Measurements from ENCODE around the gene QPCTL. TPM values are rescaled to one million over a fixed set of nuclear protein-coding genes. Genes with fewer than 3 reads are reported as not detected.

The QPCTL gene
- total and polyA plus RNA-seq, 2 of the 13 experiments (the other 11 are each of a cell fraction or from before 2014, with no cell fraction given), result 16.0 to 19.1 TPM

DNA sequence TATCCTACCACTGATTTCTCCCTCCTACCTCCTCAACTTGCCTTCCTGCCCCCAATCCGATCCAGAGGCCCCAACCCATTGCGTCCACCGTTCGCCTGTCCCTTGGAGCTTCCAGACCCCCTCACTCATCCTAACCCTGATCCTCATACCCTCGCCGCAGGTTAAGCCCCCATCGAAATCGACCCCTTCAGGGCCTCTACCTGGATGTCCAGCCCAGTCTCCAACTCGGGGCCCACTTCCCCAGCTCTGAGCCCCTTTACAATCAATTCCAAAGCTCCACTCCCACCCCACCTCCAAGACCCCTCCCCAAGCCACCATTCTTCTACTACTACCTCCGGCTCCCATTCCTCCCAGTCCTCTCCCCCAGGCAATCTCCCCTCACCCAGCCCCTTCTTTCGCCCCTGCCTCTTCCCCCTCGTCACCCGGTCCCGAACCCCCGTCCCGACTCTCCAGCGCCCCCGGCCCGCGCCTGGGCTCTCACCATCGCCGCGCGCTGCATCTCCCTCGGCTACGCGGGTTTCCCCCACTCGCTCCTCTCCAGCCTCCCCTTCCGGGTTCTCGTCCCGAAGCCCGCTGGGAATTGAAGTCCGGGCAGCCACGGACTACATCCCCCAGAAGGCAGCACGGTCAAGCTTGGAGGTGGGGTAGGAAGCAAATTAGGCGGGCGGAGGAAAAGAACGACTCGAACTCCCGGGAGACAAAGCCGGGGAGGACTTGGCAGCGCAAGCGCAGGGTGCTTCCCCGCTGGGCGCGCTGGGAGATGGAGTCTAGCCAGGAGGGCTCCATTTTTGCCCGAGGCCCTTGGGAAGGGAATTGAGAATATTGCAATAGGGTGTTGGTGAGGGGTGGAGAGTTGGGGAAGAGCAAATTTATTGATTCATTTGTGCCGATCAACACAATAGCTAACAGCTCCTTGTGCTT, 38.2 kb downstream of the QPCTL start, which contains the start of gene FBXO46 (continued):
- TF ChIP-seq, protein P1, sequence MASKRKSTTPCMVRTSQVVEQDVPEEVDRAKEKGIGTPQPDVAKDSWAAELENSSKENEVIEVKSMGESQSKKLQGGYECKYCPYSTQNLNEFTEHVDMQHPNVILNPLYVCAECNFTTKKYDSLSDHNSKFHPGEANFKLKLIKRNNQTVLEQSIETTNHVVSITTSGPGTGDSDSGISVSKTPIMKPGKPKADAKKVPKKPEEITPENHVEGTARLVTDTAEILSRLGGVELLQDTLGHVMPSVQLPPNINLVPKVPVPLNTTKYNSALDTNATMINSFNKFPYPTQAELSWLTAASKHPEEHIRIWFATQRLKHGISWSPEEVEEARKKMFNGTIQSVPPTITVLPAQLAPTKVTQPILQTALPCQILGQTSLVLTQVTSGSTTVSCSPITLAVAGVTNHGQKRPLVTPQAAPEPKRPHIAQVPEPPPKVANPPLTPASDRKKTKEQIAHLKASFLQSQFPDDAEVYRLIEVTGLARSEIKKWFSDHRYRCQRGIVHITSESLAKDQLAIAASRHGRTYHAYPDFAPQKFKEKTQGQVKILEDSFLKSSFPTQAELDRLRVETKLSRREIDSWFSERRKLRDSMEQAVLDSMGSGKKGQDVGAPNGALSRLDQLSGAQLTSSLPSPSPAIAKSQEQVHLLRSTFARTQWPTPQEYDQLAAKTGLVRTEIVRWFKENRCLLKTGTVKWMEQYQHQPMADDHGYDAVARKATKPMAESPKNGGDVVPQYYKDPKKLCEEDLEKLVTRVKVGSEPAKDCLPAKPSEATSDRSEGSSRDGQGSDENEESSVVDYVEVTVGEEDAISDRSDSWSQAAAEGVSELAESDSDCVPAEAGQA (IDR thresholded peaks at IDR 0.05; ENCODE audit: low read depth), result 0 out of 2 replicates have a peak, but pooled peaks have one; percentile 30
- TF ChIP-seq, protein P1 (CRISPR knock-in tag; IDR thresholded peaks at IDR 0.05; ENCODE audit: borderline replicate concordance), result no peak
- TF ChIP-seq, protein P2, sequence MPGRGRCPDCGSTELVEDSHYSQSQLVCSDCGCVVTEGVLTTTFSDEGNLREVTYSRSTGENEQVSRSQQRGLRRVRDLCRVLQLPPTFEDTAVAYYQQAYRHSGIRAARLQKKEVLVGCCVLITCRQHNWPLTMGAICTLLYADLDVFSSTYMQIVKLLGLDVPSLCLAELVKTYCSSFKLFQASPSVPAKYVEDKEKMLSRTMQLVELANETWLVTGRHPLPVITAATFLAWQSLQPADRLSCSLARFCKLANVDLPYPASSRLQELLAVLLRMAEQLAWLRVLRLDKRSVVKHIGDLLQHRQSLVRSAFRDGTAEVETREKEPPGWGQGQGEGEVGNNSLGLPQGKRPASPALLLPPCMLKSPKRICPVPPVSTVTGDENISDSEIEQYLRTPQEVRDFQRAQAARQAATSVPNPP (CRISPR knock-in tag; IDR thresholded peaks at IDR 0.05), result no peak
- TF ChIP-seq ZC3H13 (CRISPR knock-in tag; IDR thresholded peaks at IDR 0.05) (peak; percentile 73; the same call in 1 of the 2 replicates), HMG20B (CRISPR knock-in tag; conservative IDR thresholded peaks at IDR 0.05) (no peak), POGZ (CRISPR knock-in tag; IDR thresholded peaks at IDR 0.05) (peak; percentile 37; the same call in 1 of the 2 replicates), ZIK1 (CRISPR knock-in tag; IDR thresholded peaks at IDR 0.05; ENCODE audit: borderline replicate concordance, low read depth) (no peak), ZNF235 (CRISPR knock-in tag; IDR thresholded peaks at IDR 0.05; ENCODE audit: borderline replicate concordance) (no peak), CBFB (CRISPR knock-in tag; IDR thresholded peaks at IDR 0.05) (no peak), ELF1 (CRISPR knock-in tag; IDR thresholded peaks at IDR 0.05) (peak; percentile 100), HOXA7 (CRISPR knock-in tag; IDR thresholded peaks at IDR 0.05) (no peak), ONECUT2 (CRISPR knock-in tag; IDR thresholded peaks at IDR 0.05) (no peak), ZNF749 (CRISPR knock-in tag; IDR thresholded peaks at IDR 0.05; ENCODE audit: borderline replicate concordance) (no peak), POLR2AphosphoS2 (IDR thresholded peaks at IDR 0.05; ENCODE audit: low read depth, low read length) (no peak)
- TF ChIP-seq, protein P3, sequence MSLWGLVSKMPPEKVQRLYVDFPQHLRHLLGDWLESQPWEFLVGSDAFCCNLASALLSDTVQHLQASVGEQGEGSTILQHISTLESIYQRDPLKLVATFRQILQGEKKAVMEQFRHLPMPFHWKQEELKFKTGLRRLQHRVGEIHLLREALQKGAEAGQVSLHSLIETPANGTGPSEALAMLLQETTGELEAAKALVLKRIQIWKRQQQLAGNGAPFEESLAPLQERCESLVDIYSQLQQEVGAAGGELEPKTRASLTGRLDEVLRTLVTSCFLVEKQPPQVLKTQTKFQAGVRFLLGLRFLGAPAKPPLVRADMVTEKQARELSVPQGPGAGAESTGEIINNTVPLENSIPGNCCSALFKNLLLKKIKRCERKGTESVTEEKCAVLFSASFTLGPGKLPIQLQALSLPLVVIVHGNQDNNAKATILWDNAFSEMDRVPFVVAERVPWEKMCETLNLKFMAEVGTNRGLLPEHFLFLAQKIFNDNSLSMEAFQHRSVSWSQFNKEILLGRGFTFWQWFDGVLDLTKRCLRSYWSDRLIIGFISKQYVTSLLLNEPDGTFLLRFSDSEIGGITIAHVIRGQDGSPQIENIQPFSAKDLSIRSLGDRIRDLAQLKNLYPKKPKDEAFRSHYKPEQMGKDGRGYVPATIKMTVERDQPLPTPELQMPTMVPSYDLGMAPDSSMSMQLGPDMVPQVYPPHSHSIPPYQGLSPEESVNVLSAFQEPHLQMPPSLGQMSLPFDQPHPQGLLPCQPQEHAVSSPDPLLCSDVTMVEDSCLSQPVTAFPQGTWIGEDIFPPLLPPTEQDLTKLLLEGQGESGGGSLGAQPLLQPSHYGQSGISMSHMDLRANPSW (CRISPR knock-in tag; IDR thresholded peaks at IDR 0.05; ENCODE audit: borderline replicate concordance), result no peak
- TF ChIP-seq, protein P4, sequence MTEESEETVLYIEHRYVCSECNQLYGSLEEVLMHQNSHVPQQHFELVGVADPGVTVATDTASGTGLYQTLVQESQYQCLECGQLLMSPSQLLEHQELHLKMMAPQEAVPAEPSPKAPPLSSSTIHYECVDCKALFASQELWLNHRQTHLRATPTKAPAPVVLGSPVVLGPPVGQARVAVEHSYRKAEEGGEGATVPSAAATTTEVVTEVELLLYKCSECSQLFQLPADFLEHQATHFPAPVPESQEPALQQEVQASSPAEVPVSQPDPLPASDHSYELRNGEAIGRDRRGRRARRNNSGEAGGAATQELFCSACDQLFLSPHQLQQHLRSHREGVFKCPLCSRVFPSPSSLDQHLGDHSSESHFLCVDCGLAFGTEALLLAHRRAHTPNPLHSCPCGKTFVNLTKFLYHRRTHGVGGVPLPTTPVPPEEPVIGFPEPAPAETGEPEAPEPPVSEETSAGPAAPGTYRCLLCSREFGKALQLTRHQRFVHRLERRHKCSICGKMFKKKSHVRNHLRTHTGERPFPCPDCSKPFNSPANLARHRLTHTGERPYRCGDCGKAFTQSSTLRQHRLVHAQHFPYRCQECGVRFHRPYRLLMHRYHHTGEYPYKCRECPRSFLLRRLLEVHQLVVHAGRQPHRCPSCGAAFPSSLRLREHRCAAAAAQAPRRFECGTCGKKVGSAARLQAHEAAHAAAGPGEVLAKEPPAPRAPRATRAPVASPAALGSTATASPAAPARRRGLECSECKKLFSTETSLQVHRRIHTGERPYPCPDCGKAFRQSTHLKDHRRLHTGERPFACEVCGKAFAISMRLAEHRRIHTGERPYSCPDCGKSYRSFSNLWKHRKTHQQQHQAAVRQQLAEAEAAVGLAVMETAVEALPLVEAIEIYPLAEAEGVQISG (CRISPR knock-in tag; IDR thresholded peaks at IDR 0.05), result peak; percentile 94
